Measurements from ENCODE around the gene RCAN2.

- TF ChIP-seq CTCF (IDR thresholded peaks at IDR 0.05), result no peak
- TF ChIP-seq POLR2A (IDR thresholded peaks at IDR 0.05), result no peak
- no peak for TF ChIP-seq POLR2AphosphoS5 (IDR thresholded peaks at IDR 0.05)
- TF ChIP-seq EP300 (IDR thresholded peaks at IDR 0.05), result no peak
Measured at GRCh38 chr6:46220352-46221221, 270.7 kb downstream of the RCAN2 start.

Data from upper lobe of left lung (tissue), 4 donors.